Gastrocnemius medialis (tissue), 4 donors: ENCODE data around the gene EIF2B1. TPM values are rescaled to one million over a fixed set of nuclear protein-coding genes. Genes with fewer than 3 reads are reported as not detected.

Experiments used
- ATAC-seq, 2 donors: fragments of 150-250 bp; one replicate each; pipeline ENCODE4 v1.9.1; 2016
- DNase-seq, 2 donors: peaks; one replicate each; pipeline ENCODE4 v3.0.0-alpha.2; 2019
- H3K27ac ChIP-seq, 4 donors: fragments of 200-600 bp; sonication (generic); 1 replicate in 1 of 4; 2 replicates in 3 of 4; pipeline ENCODE4 v1.5.1; 2016 to 2018; ENCODE audit warnings: mild to moderate bottlenecking in 2 of 4, moderate library complexity in 1 of 4
- H3K27me3 ChIP-seq, 3 donors: fragments of 200-600 bp; sonication (generic) in 2 of 3; 1 replicate in 1 of 3; 2 replicates in 2 of 3; pipeline versions ENCODE4 v1.5.1 to v1.6.0; 2016 to 2019; ENCODE audit warnings: mild to moderate bottlenecking in 1 of 3, moderate library complexity in 1 of 3
- H3K36me3 ChIP-seq, 2 donors: fragments of 200-600 bp; sonication (generic) in 1 of 2; one replicate each; pipeline ENCODE4 v1.5.1; 2017 to 2018
- H3K4me1 ChIP-seq, 2 donors: fragments of 200-600 bp; sonication (generic) in 1 of 2; one replicate each; pipeline ENCODE4 v1.5.1; 2016 to 2017; ENCODE audit warnings: mild to moderate bottlenecking in 2 of 2
- H3K4me3 ChIP-seq, 4 donors: fragments of 200-600 bp; sonication (generic) in 3 of 4; 1 replicate in 1 of 4; 2 replicates in 3 of 4; pipeline ENCODE4 v1.5.1; 2016 to 2019; ENCODE audit warnings: mild to moderate bottlenecking in 2 of 4
- H3K9me3 ChIP-seq, 3 donors: fragments of 200-600 bp; sonication (generic) in 2 of 3; 1 replicate in 1 of 3; 2 replicates in 2 of 3; pipeline ENCODE4 v1.5.1; 2016 to 2019
- CTCF ChIP-seq, 5 experiments: fragments of 450-650 bp in 3 of 5; fragments of 200-600 bp in 2 of 5; sonication (generic) in 2 of 5; IDR thresholded peaks in 4 of 5; conservative IDR thresholded peaks in 1 of 5; 1 replicate in 4 of 5; 2 replicates in 1 of 5; pipeline ENCODE4 v1.5.1; 2016 to 2019; ENCODE audit warnings: antibody characterized with exemption in 5 of 5, mild to moderate bottlenecking in 3 of 5, moderate library complexity in 3 of 5
- POLR2A ChIP-seq, 2 donors: fragments of 450-650 bp; IDR thresholded peaks; one replicate each; pipeline ENCODE4 v1.6.1; 2017; ENCODE audit warnings: antibody characterized with exemption in 2 of 2, mild to moderate bottlenecking in 2 of 2, moderate library complexity in 2 of 2
- in situ Hi-C, 4 donors: fragments of 200-750 bp; cut with MboI; loops; one replicate each; pipeline versions ENCODE4 v1.15.0 to v1.8.0; 2017; ENCODE audit warnings: low sequenced_read_pairs in 4 of 4
- intact Hi-C: fragments of 100-400 bp; cut with DNase I; formaldehyde crosslinking; loops from one replicate; pipeline ENCODE4 v1.15.1; 2023; ENCODE audit warnings: low total_unique reads
- total RNA-seq, 4 donors: library from RNA; depleted of rRNA; stranded (reverse); fragments of >200 nt; gene quantifications; one replicate each; pipeline versions ENCODE4 v1.1.0 to v1.2.3, GENCODE V29; 2016

Gene EIF2B1
- total RNA-seq, 4 donors from 2014 or later, result 84.5 to 118 (median 112) TPM

GRCh38 chr12:123599310-123599709 is 34.2 kb downstream of the EIF2B1 start:
- Histone ChIP-seq H3K36me3 (peaks cover 0 to 43% of the 10 kb centered on the region in 2 donors), H3K4me1 (peaks cover 18 to 21% of the 10 kb centered on the region in 2 donors), H3K27ac (no peak overlapping the region), H3K4me3 (no peak overlapping the region), H3K9me3 (no peaks in the 10 kb centered on the region), H3K27me3 (no peaks in the 10 kb centered on the region)
- intact Hi-C loops, result no loop called here
- ATAC-seq (no peak), DNase-seq (no peak)
- TF ChIP-seq POLR2A (IDR thresholded peaks at IDR 0.05), result no peak
- TF ChIP-seq CTCF (IDR thresholded peaks at IDR 0.05 in 4 of 5, conservative IDR thresholded peaks at IDR 0.05 in 1 of 5), result no peak
- in situ Hi-C loops, result no loop called here

- H3K4me3 ChIP-seq, result no peak overlapping the region
- H3K4me1 ChIP-seq, result peaks cover 16 to 21% of the 10 kb centered on the region in 2 donors
- in situ Hi-C loops, result no loop called here
- intact Hi-C loops, result no loop called here
- TF ChIP-seq POLR2A (IDR thresholded peaks at IDR 0.05) (no peak), CTCF (IDR thresholded peaks at IDR 0.05 in 4 of 5, conservative IDR thresholded peaks at IDR 0.05 in 1 of 5) (no peak)
- ATAC-seq (no peak), DNase-seq (no peak)
- H3K9me3 ChIP-seq, result no peaks in the 10 kb centered on the region
- H3K27ac ChIP-seq, result no peak overlapping the region
- H3K27me3 ChIP-seq, result no peaks in the 10 kb centered on the region
- peaks cover 0 to 46% of the 10 kb centered on the region in 2 donors for H3K36me3 ChIP-seq
Observed at GRCh38 chr12:123598522-123598921, 35.0 kb downstream of the EIF2B1 start.

GRCh38 chr12:123597100-123597499 is 36.4 kb downstream of the EIF2B1 start:
- in situ Hi-C loops (no loop called here), intact Hi-C loops (no loop called here)
- Histone ChIP-seq H3K4me3 (no peak overlapping the region), H3K27ac (no peak overlapping the region), H3K9me3 (no peaks in the 10 kb centered on the region), H3K4me1 (peaks cover 5 to 11% of the 10 kb centered on the region in 2 donors), H3K36me3 (peaks cover 0 to 56% of the 10 kb centered on the region in 2 donors), H3K27me3 (no peaks in the 10 kb centered on the region)
- DNase-seq, result no peak
- TF ChIP-seq POLR2A (IDR thresholded peaks at IDR 0.05) (no peak), CTCF (IDR thresholded peaks at IDR 0.05 in 4 of 5, conservative IDR thresholded peaks at IDR 0.05 in 1 of 5) (no peak)
- no peak for ATAC-seq

- no peak overlapping the region for H3K27ac ChIP-seq
- no peaks in the 10 kb centered on the region for H3K27me3 ChIP-seq
- H3K4me3 ChIP-seq, result no peak overlapping the region
- H3K9me3 ChIP-seq, result no peaks in the 10 kb centered on the region
- peaks cover 2% of the 10 kb centered on the region in 2 donors for H3K4me1 ChIP-seq
- DNase-seq, result no peak
- in situ Hi-C loops, result no loop called here
- TF ChIP-seq POLR2A (IDR thresholded peaks at IDR 0.05), result no peak
- TF ChIP-seq CTCF (IDR thresholded peaks at IDR 0.05 in 4 of 5, conservative IDR thresholded peaks at IDR 0.05 in 1 of 5), result no peak
- intact Hi-C loops, result no loop called here
- H3K36me3 ChIP-seq, result peaks cover 0 to 70% of the 10 kb centered on the region in 2 donors
- no peak for ATAC-seq
Observed at GRCh38 chr12:123595729-123596128, 37.8 kb downstream of the EIF2B1 start.
